Hypothalamus (tissue), 51 donors: ENCODE data around the gene GRIK4.

ENCODE experiments used
- DNase-seq, 51 donors: peaks; one replicate each; lab custom pipeline; 2025; lab: John Stamatoyannopoulos, UW

The GRIK4 gene

GRCh38 chr11:120890609-120891320, 379.2 kb downstream of the GRIK4 start:
- DNase-seq: no peak

- DNase-seq: no peak
Measured at GRCh38 chr11:120893440-120894201, 382.1 kb downstream of the GRIK4 start.

GRCh38 chr11:120894202-120894985, 382.8 kb downstream of the GRIK4 start:
- no peak for DNase-seq

- DNase-seq: no peak
Measured at GRCh38 chr11:120896687-120897086, 385.1 kb downstream of the GRIK4 start.

GRCh38 chr11:120898568-120898967, 387.0 kb downstream of the GRIK4 start:
- DNase-seq: no peak

GRCh38 chr11:120899720-120900119, 388.2 kb downstream of the GRIK4 start:
- no peak for DNase-seq

GRCh38 chr11:120900643-120901042, 389.1 kb downstream of the GRIK4 start:
- DNase-seq: no peak

GRCh38 chr11:120903686-120904085, 392.1 kb downstream of the GRIK4 start:
- DNase-seq: no peak

- no peak for DNase-seq
Measured at GRCh38 chr11:120904116-120904515, 392.6 kb downstream of the GRIK4 start.

- DNase-seq: no peak
Measured at GRCh38 chr11:120906766-120907165, 395.2 kb downstream of the GRIK4 start.

- DNase-seq: no peak
Measured at GRCh38 chr11:120907971-120908370, 396.4 kb downstream of the GRIK4 start.

- DNase-seq: peak in 1 of 51 donors; percentile 20
Measured at GRCh38 chr11:120908461-120909181, 397.1 kb downstream of the GRIK4 start.

- no peak for DNase-seq
Measured at GRCh38 chr11:120909676-120910416, 398.3 kb downstream of the GRIK4 start.

GRCh38 chr11:120911943-120912342, 400.4 kb downstream of the GRIK4 start:
- no peak for DNase-seq

GRCh38 chr11:120912504-120912903, 401.0 kb downstream of the GRIK4 start:
- peak in 1 of 51 donors; percentile 41 for DNase-seq

GRCh38 chr11:120912915-120913314, 401.4 kb downstream of the GRIK4 start:
- no peak for DNase-seq

- DNase-seq: no peak
Measured at GRCh38 chr11:120914021-120914420, 402.5 kb downstream of the GRIK4 start.

- DNase-seq: no peak
Measured at GRCh38 chr11:120914601-120915000, 403.1 kb downstream of the GRIK4 start.

- no peak for DNase-seq
Measured at GRCh38 chr11:120917559-120918239, 406.2 kb downstream of the GRIK4 start.
